PC-3 (cell line): ENCODE measurements around the gene GABRA4. TPM values are rescaled to one million over a fixed set of nuclear protein-coding genes. Genes with fewer than 3 reads are reported as not detected.

Experiments used
- ATAC-seq: fragments of 200-7000 bp; cut with Tn5 transposase; 2 replicates; pipeline ENCODE4 v1.9.1; 2020; ENCODE audit warnings: mild to moderate bottlenecking, moderate library complexity
- BruUV-seq: library from RNA; stranded (reverse); fragments of 400-500 nt; replicated peaks from 2 replicates; lab custom pipeline; 2021; lab: Mats Ljungman, UMichigan
- CTCF ChIA-PET: fragments of 300-600 bp; sonication (Branson Sonifier 250); formaldehyde crosslinking; loops from one replicate; lab custom pipeline; 2022; ENCODE audit warnings: antibody characterized with exemption; lab: Charles Lee
- POLR2A ChIA-PET: fragments of 300-600 bp; sonication (Branson Sonifier 250); formaldehyde crosslinking; loops from one replicate; lab custom pipeline; 2022; ENCODE audit warnings: antibody characterized with exemption; ENCODE audit not compliant: unreplicated experiment; lab: Charles Lee
- DNase-seq: peaks from one replicate; pipeline ENCODE4 v3.0.0-alpha.2; 2015
- H2AFZ ChIP-seq: fragments of 300-600 bp; sonication (generic); 2 replicates; pipeline ENCODE4 v1.6.0; 2016; ENCODE audit warnings: antibody characterized with exemption, low read length
- H3F3A ChIP-seq: fragments of 300-600 bp; sonication (generic); one replicate; pipeline ENCODE4 v1.6.0; 2017; ENCODE audit warnings: antibody characterized with exemption, low read length, control low read depth, mild to moderate bottlenecking; ENCODE audit not compliant: unreplicated experiment
- H3K27ac ChIP-seq: fragments of 300-600 bp; sonication (generic); 2 replicates; pipeline ENCODE4 v1.5.1; 2016; ENCODE audit warnings: mild to moderate bottlenecking, low read length
- H3K27me3 ChIP-seq: fragments of 300-600 bp; sonication (generic); 2 replicates; pipeline ENCODE4 v1.6.1; 2016; ENCODE audit warnings: low read length, mixed read lengths
- H3K36me3 ChIP-seq: fragments of 300-600 bp; sonication (generic); 2 replicates; pipeline ENCODE4 v1.6.1; 2016; ENCODE audit warnings: low read depth, mixed run types, low read length, mixed read lengths
- H3K4me1 ChIP-seq: fragments of 300-600 bp; sonication (generic); 2 replicates; pipeline ENCODE4 v1.5.1; 2016; ENCODE audit warnings: low read length; ENCODE audit not compliant: insufficient read depth
- H3K4me2 ChIP-seq: fragments of 300-600 bp; sonication (generic); 2 replicates; pipeline ENCODE4 v1.6.0; 2016; ENCODE audit warnings: low read length
- H3K4me3 ChIP-seq: fragments of 300-600 bp; sonication (generic); 2 replicates; pipeline ENCODE4 v1.5.1; 2016; ENCODE audit warnings: mild to moderate bottlenecking, low read length, mixed read lengths
- H3K79me2 ChIP-seq: fragments of 300-600 bp; sonication (generic); 2 replicates; pipeline ENCODE4 v1.6.1; 2017; ENCODE audit warnings: low read length, mixed read lengths
- H3K9ac ChIP-seq: fragments of 300-600 bp; sonication (generic); 2 replicates; pipeline ENCODE4 v1.6.0; 2016; ENCODE audit warnings: mild to moderate bottlenecking, low read length
- H3K9me2 ChIP-seq: fragments of 300-600 bp; sonication (generic); replicated peaks from 2 replicates; pipeline ENCODE4 v1.6.1; 2016; ENCODE audit warnings: mixed run types, low read length, mixed read lengths
- H3K9me3 ChIP-seq: fragments of 300-600 bp; sonication (generic); 2 replicates; pipeline ENCODE4 v1.6.1; 2016; ENCODE audit warnings: low read length, mixed read lengths
- H4K20me1 ChIP-seq: fragments of 300-600 bp; sonication (generic); 2 replicates; pipeline ENCODE4 v1.6.1; 2016; ENCODE audit warnings: low read length, mixed read lengths
- CTCF ChIP-seq: fragments of 300-600 bp; sonication (generic); conservative IDR thresholded peaks from 2 replicates; pipeline ENCODE4 v1.5.1; 2017; ENCODE audit warnings: antibody characterized with exemption, low read depth, mild to moderate bottlenecking, low read length
- EZH2 ChIP-seq: fragments of 300-600 bp; sonication (generic); IDR thresholded peaks from one replicate; pipeline ENCODE4 v1.6.1; 2017; ENCODE audit warnings: antibody characterized with exemption, mild to moderate bottlenecking, low read length; ENCODE audit not compliant: unreplicated experiment
- EZH2phosphoT487 ChIP-seq: fragments of 300-600 bp; sonication (generic); IDR thresholded peaks from 2 replicates; pipeline ENCODE4 v1.6.1; 2018; ENCODE audit warnings: mild to moderate bottlenecking, antibody characterized with exemption, low read length, borderline replicate concordance
- intact Hi-C: fragments of 100-400 bp; cut with micrococcal nuclease; formaldehyde crosslinking; loops from 2 replicates; pipeline ENCODE4 v1.9.0; 2023
- total RNA-seq: library from RNA; depleted of rRNA; stranded (reverse); fragments of >200 nt; gene quantifications from 2 replicates; pipeline ENCODE4 v1.2.3, GENCODE V29; 2014

The GABRA4 gene
- total RNA-seq, 1 experiment from 2014 or later: not detected

- no peaks in the 10 kb centered on the region for H3K79me2 ChIP-seq
- TF ChIP-seq CTCF (no peak), EZH2 (no peak), EZH2phosphoT487 (no peak)
- no peaks in the 10 kb centered on the region for H3K9me3 ChIP-seq
- no peaks in the 10 kb centered on the region for H3K36me3 ChIP-seq
- H3K9me2 ChIP-seq: no peaks in the 10 kb centered on the region
- no peak overlapping the region for H3K4me2 ChIP-seq
- H3K4me1 ChIP-seq: no peaks in the 10 kb centered on the region
- intact Hi-C loops: no loop called here
- no TSS peak for BruUV-seq
- ChIA-PET POLR2A (no interaction called here), CTCF (interaction anchor here (0.6 kb wide), 1 partner anchor 51 kb away, joined by 3 read pairs; no protein-coding TSS in a partner anchor)
- peaks cover 19% of the 10 kb centered on the region for H3K27me3 ChIP-seq
- H3K9ac ChIP-seq: no peak overlapping the region
- H2AFZ ChIP-seq: no peak overlapping the region
- H3F3A ChIP-seq: no peaks in the 10 kb centered on the region
- H3K4me3 ChIP-seq: no peak overlapping the region
- no peak overlapping the region for H3K27ac ChIP-seq
- ATAC-seq (no peak), DNase-seq (no peak)
- H4K20me1 ChIP-seq: no peaks in the 10 kb centered on the region
Observed at GRCh38 chr4:46999566-46999965, 6.2 kb upstream of the GABRA4 start.

- BruUV-seq: no TSS peak
- Histone ChIP-seq H3K4me2 (no peak overlapping the region), H3K9me2 (no peaks in the 10 kb centered on the region), H2AFZ (no peak overlapping the region), H3K9ac (no peak overlapping the region), H4K20me1 (no peaks in the 10 kb centered on the region), H3K27me3 (peaks cover 15% of the 10 kb centered on the region), H3K36me3 (no peaks in the 10 kb centered on the region), H3F3A (no peaks in the 10 kb centered on the region), H3K4me1 (no peaks in the 10 kb centered on the region), H3K27ac (no peak overlapping the region), H3K4me3 (no peak overlapping the region), H3K9me3 (no peaks in the 10 kb centered on the region), H3K79me2 (no peaks in the 10 kb centered on the region)
- ChIA-PET POLR2A (no interaction called here), CTCF (no interaction called here)
- ATAC-seq: no peak
- no peak for TF ChIP-seq EZH2phosphoT487
- TF ChIP-seq EZH2: no peak
- TF ChIP-seq CTCF: no peak
- DNase-seq: no peak
- intact Hi-C loops: no loop called here
Observed at GRCh38 chr4:46994007-46994405, 625 bp upstream of the GABRA4 start.

GRCh38 chr4:46992338-46992737 is 1.0 kb downstream of the GABRA4 start:
- Histone ChIP-seq H3K27me3 (peaks cover 15% of the 10 kb centered on the region), H3K9ac (no peak overlapping the region), H3K9me2 (no peaks in the 10 kb centered on the region), H3K4me2 (no peak overlapping the region), H2AFZ (no peak overlapping the region), H3K4me1 (no peaks in the 10 kb centered on the region), H3K9me3 (no peaks in the 10 kb centered on the region), H4K20me1 (no peaks in the 10 kb centered on the region), H3F3A (no peaks in the 10 kb centered on the region), H3K27ac (no peak overlapping the region), H3K79me2 (no peaks in the 10 kb centered on the region), H3K4me3 (no peak overlapping the region), H3K36me3 (no peaks in the 10 kb centered on the region)
- TF ChIP-seq CTCF (no peak), EZH2phosphoT487 (no peak), EZH2 (no peak)
- ChIA-PET POLR2A (no interaction called here), CTCF (no interaction called here)
- BruUV-seq: no TSS peak
- intact Hi-C loops: no loop called here
- ATAC-seq (no peak), DNase-seq (no peak)
